Urothelium cell line (cell line): ENCODE results near the gene PPIP5K2.
"Not testable (repeated sequence)": the region's sequence is repeated elsewhere in the genome, so short reads cannot be mapped to it uniquely, and the experiment has no call there.

Source experiments
- DNase-seq: peaks from one replicate; pipeline ENCODE4 v3.0.0; 2011; ENCODE audit warnings: low spot score, mixed read lengths
- FAIRE-seq: peaks from 2 replicates; lab custom pipeline; 2011; peaks lifted over from hg19 to GRCh38; lab: Jason Lieb, UNC

Gene PPIP5K2

GRCh38 chr5:103119765-103120606 lies at the start of gene PPIP5K2, which contains the start of gene GIN1:
Gene PPIP5K2, plus strand, starts transcription at chr5:103120301. Its CDS starts 9,289 bp downstream, at chr5:103129590.
Gene GIN1, minus strand, starts transcription at chr5:103120138. Its CDS starts 11,431 bp downstream, at chr5:103108707.
- FAIRE-seq (no peak), DNase-seq (peak; percentile 81)

GRCh38 chr5:103073500-103073899 lies 46.6 kb upstream of the PPIP5K2 start:
- not testable (repeated sequence) for DNase-seq

DNA sequence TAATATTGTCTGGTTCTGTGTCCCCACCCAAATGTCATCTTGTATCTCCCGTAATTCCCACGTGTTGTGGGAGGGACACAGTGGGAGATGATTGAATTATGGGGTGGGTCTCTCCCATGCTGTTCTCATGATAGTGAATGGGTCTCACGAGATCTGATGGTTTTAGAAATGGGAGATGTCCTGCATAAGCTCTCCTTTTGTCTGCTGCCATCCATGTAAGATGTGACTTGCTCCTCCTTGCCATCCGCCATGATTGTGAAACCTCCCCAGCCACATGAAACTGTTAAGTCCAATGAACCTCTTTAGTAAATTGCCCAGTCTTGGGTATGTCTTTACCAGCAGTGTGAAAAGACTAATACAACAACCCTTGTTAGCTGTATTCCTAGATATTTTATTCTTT lies 44.7 kb upstream of the PPIP5K2 start:
- no peak for DNase-seq
- FAIRE-seq: no peak

More at GRCh38 chr5:103073500-103073899, 46.6 kb upstream of the PPIP5K2 start:
- not testable (repeated sequence) for FAIRE-seq

DNA sequence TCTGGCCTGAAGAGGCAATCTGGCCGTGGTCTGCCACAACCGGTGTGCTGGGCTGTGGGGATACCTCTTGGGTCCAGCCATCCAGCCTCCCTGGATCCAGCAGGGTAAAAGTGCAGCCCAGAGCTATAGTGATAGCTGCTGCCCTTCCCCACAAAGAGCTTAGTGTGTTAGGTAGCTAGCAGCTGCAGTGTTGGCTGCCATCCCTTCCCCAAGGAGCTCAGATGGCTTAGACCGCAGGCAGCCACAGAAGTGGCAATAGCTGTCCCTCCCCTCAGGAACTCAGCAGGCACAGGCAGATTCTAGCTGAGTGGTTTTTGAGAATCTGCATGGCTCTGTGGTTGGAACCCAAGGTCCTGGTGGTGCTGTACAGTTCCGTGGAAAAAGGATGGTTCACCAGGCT lies 40.3 kb upstream of the PPIP5K2 start:
- DNase-seq (no peak), FAIRE-seq (no peak)

GRCh38 chr5:103086547-103086946 lies 33.6 kb upstream of the PPIP5K2 start:
- DNase-seq: no peak
- FAIRE-seq: no peak

DNA sequence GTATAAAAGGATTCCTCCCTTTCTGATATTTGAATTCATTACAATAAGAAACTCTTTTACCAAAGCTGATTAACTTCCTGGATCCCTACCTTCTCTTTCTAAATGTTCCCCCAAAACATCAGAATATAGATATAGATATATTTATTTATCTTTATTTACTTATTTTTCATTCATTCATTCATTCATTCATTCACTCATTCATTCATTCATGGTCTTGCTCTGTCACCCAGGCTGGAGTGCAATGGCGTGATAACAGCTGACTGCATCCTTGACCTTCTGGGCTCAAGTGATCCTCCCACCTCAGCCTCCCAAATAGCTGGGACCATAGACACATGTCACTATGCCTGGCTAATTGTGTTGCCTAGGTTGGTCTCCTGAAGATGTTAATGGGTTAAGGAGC lies 30.8 kb upstream of the PPIP5K2 start:
- FAIRE-seq (no peak), DNase-seq (no peak)

DNA sequence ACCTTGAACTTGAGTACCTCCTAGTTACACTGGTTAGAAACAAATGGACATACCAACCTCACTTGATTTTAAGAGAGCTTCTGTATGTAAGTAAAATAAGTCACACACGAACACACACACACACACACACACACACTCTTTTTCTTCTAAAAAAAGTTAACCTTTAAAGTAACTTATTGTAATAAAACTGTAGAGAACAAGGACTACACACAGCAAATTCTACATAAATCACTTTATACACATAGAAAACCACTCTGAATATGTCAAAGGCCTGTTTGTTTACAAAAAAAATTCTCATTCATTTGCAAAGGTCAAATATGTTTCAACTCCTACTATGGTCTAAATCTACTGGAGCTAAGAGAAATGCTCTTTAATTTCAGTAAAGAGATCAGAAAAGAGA lies 29.3 kb upstream of the PPIP5K2 start:
- FAIRE-seq (no peak), DNase-seq (no peak)

GRCh38 chr5:103092676-103093075 lies 27.4 kb upstream of the PPIP5K2 start:
- DNase-seq (no peak), FAIRE-seq (no peak)

DNA sequence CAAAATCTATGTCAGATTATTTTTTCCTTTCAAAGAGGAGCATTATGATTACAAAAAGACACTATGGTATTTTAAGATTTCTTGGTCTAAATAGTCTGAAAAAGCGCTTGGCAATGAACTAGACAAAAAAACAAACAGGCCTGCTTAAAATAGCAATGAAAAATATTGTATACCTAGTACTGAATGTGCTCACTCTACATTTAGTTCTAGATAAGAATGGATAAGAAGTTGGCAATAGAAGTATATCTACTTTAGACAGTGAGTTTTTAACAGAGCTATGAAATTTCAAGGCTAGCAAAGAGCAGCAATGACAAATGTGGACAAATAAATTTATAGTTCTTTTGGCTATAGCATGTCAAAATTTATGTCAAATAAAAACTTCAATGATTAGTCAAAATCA lies 26.4 kb upstream of the PPIP5K2 start:
- FAIRE-seq (no peak), DNase-seq (no peak)

DNA sequence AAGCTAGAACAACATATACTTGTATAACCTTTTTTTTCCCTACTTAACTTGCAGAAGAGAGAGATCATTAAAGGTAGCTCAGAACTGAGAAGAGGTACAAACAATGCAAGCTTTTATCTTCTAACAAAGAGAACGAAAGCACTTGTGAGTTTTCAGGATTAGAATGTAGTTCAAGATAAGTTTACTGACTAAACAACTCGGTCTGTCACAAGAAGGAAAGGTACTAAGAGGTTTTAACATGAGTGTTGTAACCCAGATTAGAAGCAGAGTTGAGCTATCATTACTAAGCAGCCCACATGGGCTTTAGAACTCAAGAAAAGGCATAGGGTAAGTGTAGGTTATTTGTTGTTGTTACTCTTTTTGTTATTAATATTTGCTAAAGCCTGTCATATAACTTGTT lies 25.4 kb upstream of the PPIP5K2 start:
- no peak for FAIRE-seq
- no peak for DNase-seq

DNA sequence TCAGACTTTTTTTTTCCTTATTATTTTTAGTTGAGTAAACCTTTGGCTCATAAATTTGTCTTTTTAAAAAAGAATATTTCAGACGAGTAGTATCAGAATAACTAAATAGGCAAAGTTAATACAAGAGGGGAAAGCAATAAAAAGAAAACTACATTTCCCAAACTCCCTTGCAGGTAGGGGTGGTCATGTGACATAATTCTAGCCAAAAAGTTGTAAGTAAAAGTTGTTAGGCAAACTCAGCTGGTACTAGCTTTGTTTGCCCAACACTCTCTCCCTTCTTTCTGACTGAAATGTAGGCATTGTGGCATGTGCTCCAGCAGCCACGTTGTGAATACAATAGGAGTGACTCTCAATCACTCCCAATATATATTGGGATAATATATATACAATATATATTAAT lies 21.1 kb upstream of the PPIP5K2 start:
- peak; percentile 1 for DNase-seq
- FAIRE-seq: no peak

- DNase-seq (no peak), FAIRE-seq (no peak)
These were observed 18.9 kb upstream of the PPIP5K2 start for GRCh38 chr5:103101079-103101750.

DNA sequence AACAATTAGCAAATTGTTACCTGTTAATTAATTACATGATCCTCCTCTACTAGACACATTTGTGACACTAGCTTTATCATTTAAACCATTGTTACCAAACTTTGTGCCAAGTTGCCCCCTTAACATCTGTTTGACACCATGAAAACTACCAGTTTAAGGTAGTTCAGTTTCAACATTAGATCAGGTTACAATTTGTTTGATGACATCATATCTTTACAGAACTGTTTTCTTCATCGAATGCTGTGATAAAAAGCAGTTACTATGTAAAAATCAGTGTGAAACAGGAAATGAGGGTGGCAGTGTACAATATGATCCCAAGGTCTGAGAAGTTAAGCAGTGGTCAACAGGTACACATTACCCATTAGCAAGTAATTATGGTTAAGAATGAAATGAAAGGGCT lies 17.9 kb upstream of the PPIP5K2 start:
- FAIRE-seq (no peak), DNase-seq (no peak)

GRCh38 chr5:103108086-103108485 lies 12.0 kb upstream of the PPIP5K2 start:
- DNase-seq (no peak), FAIRE-seq (no peak)

GRCh38 chr5:103109277-103109676 lies 10.8 kb upstream of the PPIP5K2 start:
- FAIRE-seq: no peak
- DNase-seq: no peak

DNA sequence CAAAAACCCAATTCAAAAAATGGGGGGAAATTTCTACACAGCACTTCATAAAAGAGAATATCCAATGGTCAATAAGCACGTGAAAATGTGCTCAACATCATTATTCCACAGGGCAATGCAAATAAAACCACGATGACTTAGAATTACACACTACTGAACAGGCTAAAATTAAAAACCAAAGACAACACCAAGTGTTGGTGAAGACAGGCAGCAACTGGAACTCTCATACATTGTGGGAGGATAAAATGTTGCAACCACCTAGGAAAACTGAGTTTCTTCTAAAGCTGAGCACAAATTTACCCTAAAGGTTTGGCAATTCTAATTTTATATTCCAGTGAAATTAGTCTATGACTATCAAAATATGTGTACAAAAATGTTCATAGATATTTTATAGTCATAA lies 9.7 kb upstream of the PPIP5K2 start:
- no peak for DNase-seq
- FAIRE-seq: no peak

- no peak for FAIRE-seq
- DNase-seq: no peak
These were observed 8.6 kb upstream of the PPIP5K2 start for GRCh38 chr5:103111468-103111867.

DNA sequence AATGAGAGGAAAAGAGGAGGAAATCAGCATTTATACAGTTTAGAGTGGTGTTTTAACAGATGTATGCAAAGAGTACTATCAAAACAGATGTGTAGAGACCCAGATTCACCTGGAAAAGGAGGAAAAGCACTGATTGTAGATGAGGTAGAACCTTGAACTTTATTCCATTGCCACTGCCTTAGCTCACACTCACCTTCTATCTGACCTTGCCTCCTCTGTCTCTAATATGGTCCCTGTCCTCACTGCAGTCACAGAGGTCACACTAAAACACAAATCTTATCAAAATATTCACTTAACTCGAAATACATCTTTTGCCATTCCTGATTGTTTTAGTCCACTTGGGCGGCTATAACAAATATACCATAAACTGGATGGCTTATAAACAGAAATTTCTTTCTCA lies 7.2 kb upstream of the PPIP5K2 start:
- DNase-seq (no peak), FAIRE-seq (no peak)

DNA sequence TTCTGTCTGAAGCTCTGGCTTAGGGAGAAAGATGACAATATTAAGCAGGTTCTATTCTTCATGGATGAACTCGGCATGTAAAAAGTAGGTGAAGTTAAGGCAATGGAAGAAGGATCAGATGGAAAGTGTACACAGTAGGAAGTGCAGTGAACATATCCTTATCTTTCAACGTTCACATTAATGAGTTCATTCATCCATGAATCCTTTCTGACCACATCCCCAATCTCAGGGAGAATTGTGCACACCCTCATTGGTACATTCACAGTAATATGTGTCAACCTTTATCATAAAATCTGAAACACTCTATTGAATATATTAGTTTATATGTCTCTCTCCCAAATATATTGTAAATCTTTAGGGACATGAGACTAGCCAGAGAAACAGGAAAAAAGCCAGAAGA lies 5.7 kb upstream of the PPIP5K2 start:
- no peak for FAIRE-seq
- DNase-seq: no peak

GRCh38 chr5:103117471-103117991 lies 2.6 kb upstream of the PPIP5K2 start:
- FAIRE-seq (no peak), DNase-seq (no peak)

DNA sequence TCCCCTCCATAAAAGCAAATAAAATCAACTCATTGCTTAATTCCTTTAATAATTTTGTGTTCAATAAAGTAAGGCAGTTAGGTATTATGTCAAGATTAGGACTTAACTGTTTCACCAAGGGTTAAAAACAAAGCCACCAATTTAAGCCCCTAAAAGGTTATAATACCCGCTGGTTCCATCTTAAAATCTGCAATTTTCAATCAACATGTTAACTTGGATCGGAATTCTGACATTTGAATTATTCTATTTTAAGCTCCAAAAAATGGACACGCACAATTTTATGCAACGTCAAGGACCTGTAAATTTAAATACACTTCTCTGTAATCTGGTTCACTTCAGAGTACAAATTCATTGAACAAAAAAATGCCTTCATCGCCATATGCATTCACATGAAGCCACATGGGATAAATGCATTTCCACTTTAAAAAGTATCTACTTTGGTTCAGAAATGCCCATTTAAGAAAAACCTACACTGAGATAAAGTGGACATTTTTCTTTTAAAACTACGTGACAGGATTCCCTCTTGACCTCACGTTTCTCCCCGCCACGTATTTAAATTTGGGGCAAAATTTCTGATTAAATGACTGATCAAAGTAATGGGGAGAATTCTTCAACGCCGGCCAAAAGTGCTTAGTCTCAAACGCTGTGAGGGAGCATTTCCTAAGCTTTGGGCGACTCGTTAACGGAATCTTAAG lies 884 bp upstream of the PPIP5K2 start:
- FAIRE-seq: no peak
- no peak for DNase-seq
